Bronchial epithelial cell (primary cell): ENCODE data around the gene TAS1R3. TPM values are rescaled to one million over a fixed set of nuclear protein-coding genes. Genes with fewer than 3 reads are reported as not detected.

Source experiments
- DNase-seq: peaks from one replicate; pipeline ENCODE4 v3.0.0-alpha.2; 2010; ENCODE audit warnings: low read depth
- FAIRE-seq: peaks from 2 replicates; lab custom pipeline; 2011; peaks lifted over from hg19 to GRCh38; lab: Jason Lieb, UNC
- H3K27me3 ChIP-seq: 2 replicates; pipeline ENCODE4 v1.5.1; 2011; ENCODE audit warnings: low read length; ENCODE audit not compliant: control insufficient read depth, insufficient read depth
- H3K36me3 ChIP-seq: 2 replicates; pipeline ENCODE4 v1.5.1; 2011; ENCODE audit warnings: low read length; ENCODE audit not compliant: control insufficient read depth, insufficient read depth
- H3K4me3 ChIP-seq: 2 replicates; pipeline ENCODE4 v1.5.1; 2011; ENCODE audit warnings: mild to moderate bottlenecking, low read depth, low read length, control low read depth
- CTCF ChIP-seq: IDR thresholded peaks from 2 replicates; pipeline ENCODE4 v1.5.1; 2011; ENCODE audit warnings: mild to moderate bottlenecking, moderate library complexity, low read length, control low read depth, inconsistent platforms; ENCODE audit not compliant: insufficient read depth, severe bottlenecking
- total RNA-seq: library from RNA; depleted of rRNA; stranded (reverse); fragments of >200 nt; gene quantifications from 2 replicates; pipeline ENCODE4 v1.2.1, GENCODE V29; 2014

TAS1R3 gene
- total RNA-seq, 1 donor from 2014 or later, result 0.26 TPM

- H3K27me3 ChIP-seq, result no peaks in the 10 kb centered on the region
- no peak for FAIRE-seq
- TF ChIP-seq CTCF, result no peak
- DNase-seq, result no peak
- H3K4me3 ChIP-seq, result no peak overlapping the region
- no peaks in the 10 kb centered on the region for H3K36me3 ChIP-seq
Observed at GRCh38 chr1:1351511-1352427, 20.7 kb downstream of the TAS1R3 start.

DNA sequence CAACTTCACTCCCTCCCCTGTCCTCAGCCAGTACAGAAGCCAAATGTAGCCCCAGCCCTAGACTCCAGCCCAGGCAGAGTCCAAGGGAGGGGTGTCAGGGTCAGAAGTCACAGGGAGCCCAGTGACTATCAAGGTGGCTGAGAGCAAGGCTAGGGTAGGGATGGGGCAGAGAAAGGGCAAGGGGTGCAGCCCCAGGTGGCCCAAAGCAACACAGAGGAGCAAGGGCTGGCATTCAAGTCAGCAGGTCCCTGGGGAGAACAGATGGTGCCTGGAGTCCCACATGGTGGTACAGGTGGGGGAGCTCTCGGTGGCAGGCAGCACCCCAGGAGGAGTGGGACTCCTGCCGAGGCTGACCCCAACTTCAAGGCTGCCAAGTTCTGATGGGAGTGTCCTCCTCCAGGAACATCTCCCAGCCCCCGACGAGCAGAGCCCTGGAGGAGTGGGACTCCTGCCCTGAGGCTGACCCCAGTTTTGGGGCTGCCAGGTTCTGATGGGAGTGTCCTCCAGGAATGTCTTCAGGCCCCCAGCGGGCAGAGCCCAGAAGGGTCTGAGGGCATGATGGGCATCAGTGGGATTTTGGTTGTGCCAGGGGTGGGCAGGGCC is 21.8 kb downstream of the TAS1R3 start:
- FAIRE-seq (no peak), DNase-seq (no peak)
- Histone ChIP-seq H3K36me3 (no peaks in the 10 kb centered on the region), H3K27me3 (no peaks in the 10 kb centered on the region), H3K4me3 (no peak overlapping the region)
- TF ChIP-seq CTCF, result no peak

DNA sequence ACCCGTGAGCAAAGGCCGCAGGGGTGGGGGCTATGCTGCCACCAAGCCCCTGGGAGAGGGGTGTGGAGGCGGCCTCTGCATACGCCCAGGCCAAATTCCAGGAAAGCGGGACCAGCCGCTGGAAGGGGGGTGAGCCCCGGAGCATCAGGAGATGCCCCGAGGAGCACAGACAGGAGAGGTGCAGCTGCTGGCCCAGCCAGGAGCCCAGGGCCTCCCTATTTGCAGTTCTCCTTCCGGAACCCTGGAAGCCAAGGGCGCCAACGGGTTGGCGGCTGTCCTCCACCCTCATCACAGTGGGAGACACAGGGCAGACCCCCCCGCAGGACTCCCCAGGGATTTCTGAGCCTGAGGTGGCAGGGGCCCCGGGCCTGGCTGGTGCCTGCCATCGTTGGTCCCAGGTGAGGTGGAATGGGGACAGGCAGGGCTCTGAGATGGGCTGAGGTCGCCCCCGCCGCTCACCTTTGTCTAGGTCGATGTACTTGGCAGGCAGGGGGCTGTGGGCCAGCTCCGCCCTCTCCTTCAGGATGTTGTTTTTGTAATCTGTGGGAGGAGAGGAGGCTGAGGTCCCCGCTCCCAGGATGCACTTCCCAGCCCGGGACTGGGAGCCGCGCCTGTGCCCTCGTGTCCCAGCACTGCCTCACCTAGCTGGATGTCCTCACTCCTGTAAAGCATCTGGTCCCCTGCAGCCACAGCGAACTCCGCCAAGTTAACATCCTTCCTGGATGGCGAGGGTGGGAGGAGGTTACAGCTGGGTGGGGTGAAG is 22.5 kb downstream of the TAS1R3 start:
- no peak overlapping the region for H3K4me3 ChIP-seq
- no peak for TF ChIP-seq CTCF
- no peaks in the 10 kb centered on the region for H3K36me3 ChIP-seq
- FAIRE-seq, result no peak
- no peaks in the 10 kb centered on the region for H3K27me3 ChIP-seq
- no peak for DNase-seq

DNA sequence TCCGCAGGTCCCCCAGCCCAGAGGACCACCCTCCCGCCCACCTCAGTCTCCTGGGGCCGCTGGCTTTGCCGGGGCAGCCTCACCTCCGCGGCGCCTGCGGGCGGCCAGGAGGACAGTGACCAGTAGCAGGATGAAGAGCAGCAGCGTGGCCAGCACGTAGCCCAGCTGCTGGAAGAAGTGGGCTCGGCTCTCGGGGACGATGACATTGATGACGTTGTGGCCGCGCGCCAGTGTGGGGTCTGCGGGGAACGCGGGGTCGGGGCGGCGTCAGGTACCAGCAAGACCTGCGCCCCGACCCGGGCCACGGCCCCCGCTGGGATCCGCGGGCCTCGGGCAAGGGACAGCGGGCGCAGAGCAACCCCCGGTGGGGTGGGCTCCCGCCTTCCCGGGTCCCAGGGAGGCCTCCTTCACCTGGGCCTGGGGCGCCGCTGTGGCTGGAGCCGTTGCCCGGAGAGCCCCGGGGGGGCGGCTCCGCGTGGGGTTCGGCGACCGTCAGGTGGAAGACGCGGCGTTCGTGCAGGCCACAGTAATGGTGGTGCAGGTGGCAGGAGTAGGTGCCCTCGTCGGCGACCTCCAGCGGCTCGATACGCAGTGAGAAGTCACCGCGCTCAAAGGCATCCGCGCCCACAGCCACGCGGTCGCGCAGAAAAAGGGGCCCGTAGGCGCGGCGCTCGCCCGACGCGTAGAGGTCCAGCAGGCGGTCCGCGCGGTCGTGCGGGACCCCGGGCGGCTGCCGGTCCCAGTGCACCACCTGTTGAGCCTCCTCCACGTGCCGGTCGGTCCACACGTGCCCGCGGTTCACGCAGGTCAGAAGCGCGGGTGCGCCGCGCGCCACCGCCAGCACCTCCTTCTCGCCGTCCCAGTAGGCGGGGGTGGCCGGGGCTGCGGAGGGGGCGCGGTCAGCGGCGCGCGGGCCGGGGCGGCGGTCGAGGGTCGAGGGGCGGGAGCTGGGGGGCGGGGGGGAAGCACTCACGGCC is 23.5 kb downstream of the TAS1R3 start:
- no peak for TF ChIP-seq CTCF
- Histone ChIP-seq H3K36me3 (no peaks in the 10 kb centered on the region), H3K4me3 (no peak overlapping the region), H3K27me3 (no peaks in the 10 kb centered on the region)
- DNase-seq (no peak), FAIRE-seq (no peak)

GRCh38 chr1:1355416-1355815 is 24.3 kb downstream of the TAS1R3 start:
- no peak for TF ChIP-seq CTCF
- no peak for DNase-seq
- no peak for FAIRE-seq
- Histone ChIP-seq H3K27me3 (no peaks in the 10 kb centered on the region), H3K4me3 (no peak overlapping the region), H3K36me3 (no peaks in the 10 kb centered on the region)
